ENCODE measurements around the gene DNAH11. TPM values are rescaled to one million over a fixed set of nuclear protein-coding genes. Genes with fewer than 3 reads are reported as not detected.

The DNAH11 gene, protein sequence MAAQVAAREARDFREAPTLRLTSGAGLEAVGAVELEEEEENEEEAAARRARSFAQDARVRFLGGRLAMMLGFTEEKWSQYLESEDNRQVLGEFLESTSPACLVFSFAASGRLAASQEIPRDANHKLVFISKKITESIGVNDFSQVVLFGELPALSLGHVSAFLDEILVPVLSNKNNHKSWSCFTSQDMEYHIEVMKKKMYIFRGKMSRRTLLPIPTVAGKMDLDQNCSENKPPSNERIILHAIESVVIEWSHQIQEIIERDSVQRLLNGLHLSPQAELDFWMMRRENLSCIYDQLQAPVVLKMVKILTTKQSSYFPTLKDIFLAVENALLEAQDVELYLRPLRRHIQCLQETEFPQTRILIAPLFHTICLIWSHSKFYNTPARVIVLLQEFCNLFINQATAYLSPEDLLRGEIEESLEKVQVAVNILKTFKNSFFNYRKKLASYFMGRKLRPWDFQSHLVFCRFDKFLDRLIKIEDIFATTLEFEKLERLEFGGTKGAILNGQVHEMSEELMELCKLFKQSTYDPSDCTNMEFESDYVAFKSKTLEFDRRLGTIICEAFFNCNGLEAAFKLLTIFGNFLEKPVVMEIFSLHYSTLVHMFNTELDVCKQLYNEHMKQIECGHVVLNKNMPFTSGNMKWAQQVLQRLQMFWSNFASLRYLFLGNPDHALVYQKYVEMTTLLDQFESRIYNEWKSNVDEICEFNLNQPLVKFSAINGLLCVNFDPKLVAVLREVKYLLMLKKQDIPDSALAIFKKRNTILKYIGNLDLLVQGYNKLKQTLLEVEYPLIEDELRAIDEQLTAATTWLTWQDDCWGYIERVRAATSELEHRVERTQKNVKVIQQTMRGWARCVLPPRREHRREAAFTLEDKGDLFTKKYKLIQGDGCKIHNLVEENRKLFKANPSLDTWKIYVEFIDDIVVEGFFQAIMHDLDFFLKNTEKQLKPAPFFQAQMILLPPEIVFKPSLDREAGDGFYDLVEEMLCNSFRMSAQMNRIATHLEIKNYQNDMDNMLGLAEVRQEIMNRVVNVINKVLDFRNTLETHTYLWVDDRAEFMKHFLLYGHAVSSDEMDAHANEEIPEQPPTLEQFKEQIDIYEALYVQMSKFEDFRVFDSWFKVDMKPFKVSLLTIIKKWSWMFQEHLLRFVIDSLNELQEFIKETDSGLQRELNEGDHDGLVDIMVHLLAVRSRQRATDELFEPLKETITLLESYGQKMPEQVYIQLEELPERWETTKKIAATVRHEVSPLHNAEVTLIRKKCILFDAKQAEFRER (N-terminal part only)
- polyA plus RNA-seq (2013, experiment 1 of 2): 1.2 TPM
- 2.8 TPM for polyA plus RNA-seq (2013, experiment 2 of 2)

DNA sequence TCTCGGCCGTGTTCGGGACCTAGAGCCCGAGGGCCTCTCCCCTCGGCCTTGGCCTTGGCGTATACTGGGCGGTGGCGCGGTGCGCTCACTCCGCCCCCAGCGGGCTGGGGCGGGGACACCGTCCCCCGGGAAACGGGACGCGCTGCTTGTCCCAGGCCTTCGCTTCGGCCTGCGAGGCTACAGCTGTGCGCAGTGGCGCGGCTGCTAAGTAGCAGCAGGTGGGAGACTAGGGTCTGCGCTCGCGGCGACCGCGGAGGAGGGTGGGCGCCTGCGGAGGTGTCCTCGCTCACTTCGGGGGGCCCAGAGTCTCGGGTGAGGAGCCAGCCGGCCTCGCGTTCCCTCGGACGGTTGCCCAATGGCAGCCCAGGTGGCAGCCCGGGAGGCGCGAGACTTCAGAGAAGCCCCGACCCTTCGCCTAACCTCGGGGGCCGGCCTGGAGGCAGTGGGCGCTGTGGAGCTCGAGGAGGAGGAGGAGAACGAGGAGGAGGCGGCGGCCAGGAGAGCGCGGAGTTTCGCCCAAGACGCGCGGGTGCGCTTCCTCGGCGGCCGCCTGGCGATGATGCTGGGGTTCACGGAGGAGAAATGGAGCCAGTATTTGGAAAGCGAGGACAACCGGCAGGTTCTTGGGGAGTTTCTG is at the start of gene DNAH11:
TSS of gene DNAH11 (plus strand) at position 149 of the 637 bp plus-strand sequence. CDS start at position 356, 207 bp downstream.
- under 1% methylated on average over 66 of the region's 66 CpGs for WGBS
- H3K4me1 ChIP-seq (ENCODE audit: insufficient read depth, low read length): peaks cover 39% of the 10 kb centered on the region

DNA sequence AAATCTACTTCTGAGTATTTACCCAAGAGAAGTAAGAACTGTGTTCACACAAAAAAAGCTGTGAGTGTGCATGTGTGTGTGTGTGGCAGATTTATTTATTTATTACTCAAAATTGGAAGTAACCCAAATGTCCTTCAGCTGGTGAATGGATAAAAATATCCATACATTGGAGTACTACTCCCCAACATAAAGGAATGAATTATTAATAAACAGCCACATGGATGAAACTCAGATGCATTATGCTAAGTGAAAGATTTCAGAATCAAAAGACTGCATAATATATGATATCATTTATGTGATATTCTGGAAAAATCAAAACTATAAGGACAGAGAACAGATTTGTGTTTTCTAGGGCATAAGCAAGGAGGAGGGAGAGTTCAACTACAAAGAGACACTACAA is 47.1 kb upstream of the DNAH11 start:
- H3K27ac ChIP-seq (ENCODE audit: low read depth, low read length): no peak overlapping the region
- H3K27me3 ChIP-seq (ENCODE audit: insufficient read depth, low read length): no peaks in the 10 kb centered on the region
- H3K36me3 ChIP-seq (ENCODE audit: insufficient read depth, low read length): peaks cover 50% of the 10 kb centered on the region
- H3K4me3 ChIP-seq (ENCODE audit: low read length): no peak overlapping the region
- peaks cover 44% of the 10 kb centered on the region for H3K9me3 ChIP-seq (ENCODE audit: insufficient read depth, low read depth, low read length)
- H3K9ac ChIP-seq (ENCODE audit: low read depth, low read length): no peak overlapping the region
- H3K4me1 ChIP-seq (ENCODE audit: insufficient read depth, low read length): no peaks in the 10 kb centered on the region

More for the DNA sequence above, at the start of gene DNAH11:
- H3K9ac ChIP-seq (ENCODE audit: low read depth, low read length): peak within 1 kb of the TSS; percentile 71
- H3K27ac ChIP-seq (ENCODE audit: low read depth, low read length): no peak within 1 kb of the TSS
- no peaks in the 10 kb centered on the region for H3K36me3 ChIP-seq (ENCODE audit: insufficient read depth, low read length)
- H3K4me3 ChIP-seq (ENCODE audit: low read length): peak within 1 kb of the TSS; percentile 72
- no peaks in the 10 kb centered on the region for H3K9me3 ChIP-seq (ENCODE audit: insufficient read depth, low read depth, low read length)
- H3K27me3 ChIP-seq (ENCODE audit: insufficient read depth, low read length): peaks cover 52% of the 10 kb centered on the region

DNA sequence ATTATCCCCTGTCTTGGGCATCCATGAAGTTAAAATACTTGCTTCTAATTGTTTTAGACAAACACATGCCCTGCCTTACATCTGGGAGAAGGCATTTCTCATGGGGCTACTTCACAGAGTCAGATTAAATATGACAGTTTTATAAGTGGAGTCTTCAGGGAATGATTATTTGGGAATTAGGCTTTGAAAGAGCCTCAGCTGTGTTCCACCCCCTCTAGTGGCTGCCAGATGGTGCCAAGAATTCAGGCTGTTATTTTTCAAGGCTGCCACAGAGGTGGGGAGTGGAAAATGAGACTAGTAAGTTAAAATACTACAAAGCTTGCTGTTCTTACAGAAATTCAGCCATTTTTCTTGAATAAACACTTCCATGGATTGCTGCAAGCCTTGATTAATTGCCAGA is 45.8 kb upstream of the DNAH11 start:
- Histone ChIP-seq H3K27me3 (ENCODE audit: insufficient read depth, low read length) (no peaks in the 10 kb centered on the region), H3K9ac (ENCODE audit: low read depth, low read length) (no peak overlapping the region), H3K36me3 (ENCODE audit: insufficient read depth, low read length) (peaks cover 37% of the 10 kb centered on the region), H3K9me3 (ENCODE audit: insufficient read depth, low read depth, low read length) (peaks cover 32% of the 10 kb centered on the region), H3K27ac (ENCODE audit: low read depth, low read length) (no peak overlapping the region), H3K4me3 (ENCODE audit: low read length) (no peak overlapping the region), H3K4me1 (ENCODE audit: insufficient read depth, low read length) (no peaks in the 10 kb centered on the region)

DNA sequence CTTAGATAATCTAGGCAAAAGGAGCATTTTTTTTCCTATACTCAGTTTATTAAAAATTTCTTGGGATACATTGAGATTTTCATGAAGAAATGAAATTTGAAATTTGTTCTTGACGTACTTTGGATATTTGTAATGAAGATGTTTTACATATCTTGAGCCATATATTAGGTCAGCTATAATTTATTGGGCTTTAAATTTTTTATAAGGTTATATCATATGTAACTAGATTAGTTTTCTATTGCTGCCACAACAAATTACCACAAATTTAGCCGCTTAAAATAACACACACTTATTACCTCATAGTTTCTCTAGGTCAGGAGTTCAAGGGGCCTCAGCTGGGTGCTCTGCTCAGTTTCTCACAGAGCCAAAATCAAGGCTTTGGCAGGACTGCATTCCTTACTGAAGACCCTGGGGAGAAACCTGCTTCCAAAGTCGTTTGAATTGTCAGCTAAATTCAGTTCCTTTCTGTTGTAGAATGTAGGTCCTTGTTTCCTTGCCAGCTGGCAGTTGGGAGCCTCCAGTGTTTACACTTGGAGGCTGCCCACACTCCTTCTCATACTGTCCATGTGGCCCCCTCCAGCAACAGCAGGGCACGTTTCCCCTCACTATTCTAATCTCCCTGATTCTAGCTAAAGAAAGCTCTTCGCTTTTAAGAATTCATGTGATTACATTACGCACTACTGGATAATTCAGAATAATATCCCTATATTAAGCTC is 42.6 kb upstream of the DNAH11 start:
- WGBS: 86% methylated on average over 6 of the region's 6 CpGs
- Histone ChIP-seq H3K9ac (ENCODE audit: low read depth, low read length) (no peak overlapping the region), H3K36me3 (ENCODE audit: insufficient read depth, low read length) (peaks cover 23% of the 10 kb centered on the region; the same call in 1 of the 2 replicates), H3K9me3 (ENCODE audit: insufficient read depth, low read depth, low read length) (peaks cover 6% of the 10 kb centered on the region), H3K27me3 (ENCODE audit: insufficient read depth, low read length) (no peaks in the 10 kb centered on the region), H3K27ac (ENCODE audit: low read depth, low read length) (no peak overlapping the region), H3K4me1 (ENCODE audit: insufficient read depth, low read length) (no peaks in the 10 kb centered on the region), H3K4me3 (ENCODE audit: low read length) (no peak overlapping the region)

DNA sequence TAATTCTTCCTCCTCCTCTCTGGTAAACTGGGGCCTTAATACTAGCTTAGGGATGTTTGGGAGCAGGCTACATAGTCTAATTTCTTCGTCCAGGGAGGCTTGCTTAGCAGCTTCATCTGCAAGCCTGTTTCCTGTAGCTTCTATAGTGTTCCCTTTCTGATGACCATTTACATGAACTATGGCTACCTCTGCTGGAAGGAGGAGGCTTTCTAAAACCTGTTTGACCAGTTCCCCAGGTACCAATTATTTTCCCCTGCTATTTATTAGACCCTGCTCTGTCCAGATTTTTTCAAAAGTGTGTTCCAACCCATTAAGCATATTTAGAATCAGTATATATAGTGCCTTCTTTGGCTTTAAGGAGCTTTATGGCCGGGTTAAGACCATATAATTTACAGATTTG is 38.8 kb upstream of the DNAH11 start:
- Histone ChIP-seq H3K9ac (ENCODE audit: low read depth, low read length) (no peak overlapping the region), H3K27ac (ENCODE audit: low read depth, low read length) (no peak overlapping the region), H3K27me3 (ENCODE audit: insufficient read depth, low read length) (no peaks in the 10 kb centered on the region), H3K9me3 (ENCODE audit: insufficient read depth, low read depth, low read length) (0 out of 2 replicates have a peak, but pooled peaks cover 4% of the 10 kb centered on the region), H3K36me3 (ENCODE audit: insufficient read depth, low read length) (peaks cover 15% of the 10 kb centered on the region; the same call in 1 of the 2 replicates), H3K4me1 (ENCODE audit: insufficient read depth, low read length) (no peaks in the 10 kb centered on the region), H3K4me3 (ENCODE audit: low read length) (no peak overlapping the region)
- 92% methylated on average over 2 of the region's 2 CpGs for WGBS

DNA sequence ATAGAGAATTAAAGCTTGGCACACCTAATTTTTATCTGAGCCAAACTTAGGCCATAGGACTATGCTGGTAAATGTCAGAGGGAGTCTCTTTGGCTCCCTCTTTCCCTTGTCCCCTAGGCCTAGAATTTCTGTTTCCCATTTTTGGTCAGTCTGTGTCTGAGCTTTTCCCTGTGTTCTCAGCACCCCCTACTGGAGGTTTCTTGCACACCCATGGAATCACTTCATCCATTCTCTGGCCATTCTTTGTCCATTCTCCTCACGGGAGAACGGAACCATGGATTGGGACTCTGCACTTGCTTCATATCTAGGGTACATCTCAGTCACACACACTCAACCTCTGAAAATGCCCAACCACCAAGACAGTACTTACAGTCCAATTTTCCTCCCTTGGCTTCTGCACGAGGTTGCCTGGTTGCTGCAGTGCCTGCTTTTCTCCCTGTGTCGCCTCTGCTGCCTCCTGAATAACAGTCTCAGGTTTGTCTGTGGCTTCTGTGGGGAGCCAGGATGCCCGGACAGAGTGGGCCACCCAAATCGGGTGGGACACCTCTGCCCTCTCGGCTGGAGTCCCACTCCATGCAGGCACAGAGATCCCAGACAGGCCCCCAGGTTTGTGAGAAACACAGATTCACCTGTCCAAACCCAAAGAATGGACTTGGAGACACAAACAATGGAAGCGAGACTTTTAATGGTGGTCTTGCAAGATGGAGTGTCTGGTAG is 35.1 kb upstream of the DNAH11 start:
- H3K9me3 ChIP-seq (ENCODE audit: insufficient read depth, low read depth, low read length): 0 out of 2 replicates have a peak, but pooled peaks cover 4% of the 10 kb centered on the region
- WGBS: 89% methylated on average over 8 of the region's 8 CpGs
- H3K36me3 ChIP-seq (ENCODE audit: insufficient read depth, low read length): peaks cover 30% of the 10 kb centered on the region
- H3K27me3 ChIP-seq (ENCODE audit: insufficient read depth, low read length): no peaks in the 10 kb centered on the region
- no peak overlapping the region for H3K4me3 ChIP-seq (ENCODE audit: low read length)
- no peak overlapping the region for H3K9ac ChIP-seq (ENCODE audit: low read depth, low read length)
- no peak overlapping the region for H3K27ac ChIP-seq (ENCODE audit: low read depth, low read length)
- no peaks in the 10 kb centered on the region for H3K4me1 ChIP-seq (ENCODE audit: insufficient read depth, low read length)

DNA sequence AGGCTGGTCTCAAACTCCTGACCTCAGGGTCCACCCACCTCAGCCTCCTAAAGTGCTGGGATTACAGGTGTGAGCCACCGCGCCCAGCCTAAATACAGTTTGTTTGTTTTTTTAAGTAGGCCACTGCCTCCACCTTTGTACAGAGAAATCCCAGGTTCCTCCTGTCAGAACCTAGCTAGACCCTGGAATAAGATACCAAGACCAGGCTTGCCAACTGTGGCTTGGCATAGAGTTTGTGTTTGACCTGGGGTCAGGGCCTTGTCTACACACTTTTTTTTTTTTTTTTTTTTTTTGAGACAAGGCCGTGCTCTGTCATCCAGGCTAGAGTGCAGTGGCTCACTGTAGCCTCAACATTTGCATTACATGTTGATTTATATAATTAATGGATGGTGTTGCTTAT is 34.3 kb upstream of the DNAH11 start:
- WGBS: 100% methylated on average over 3 of the region's 3 CpGs
- Histone ChIP-seq H3K4me3 (ENCODE audit: low read length) (no peak overlapping the region), H3K9me3 (ENCODE audit: insufficient read depth, low read depth, low read length) (0 out of 2 replicates have a peak, but pooled peaks cover 4% of the 10 kb centered on the region)

DNA sequence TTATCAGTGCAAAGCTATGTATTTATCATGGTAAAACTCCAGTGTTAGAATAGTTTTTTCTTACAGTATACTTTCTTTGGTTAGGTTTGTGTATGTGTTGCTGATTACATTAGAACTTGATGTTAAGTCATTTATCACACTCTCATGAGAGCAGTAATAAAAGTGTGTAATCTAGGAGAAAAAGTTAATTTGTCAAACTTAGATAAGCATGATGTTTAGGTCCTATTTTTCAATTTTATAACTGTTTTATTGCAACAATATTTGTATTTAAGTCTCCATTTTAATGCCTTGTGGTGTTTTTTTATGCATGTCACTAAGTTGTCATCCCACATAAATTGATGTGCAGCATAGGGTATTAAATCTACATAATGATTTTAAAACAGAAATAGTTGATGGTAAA is 28.8 kb upstream of the DNAH11 start:
- H3K36me3 ChIP-seq (ENCODE audit: insufficient read depth, low read length): peaks cover 23% of the 10 kb centered on the region
- no peak overlapping the region for H3K4me3 ChIP-seq (ENCODE audit: low read length)
- H3K4me1 ChIP-seq (ENCODE audit: insufficient read depth, low read length): no peaks in the 10 kb centered on the region
- H3K9me3 ChIP-seq (ENCODE audit: insufficient read depth, low read depth, low read length): no peaks in the 10 kb centered on the region
- H3K27ac ChIP-seq (ENCODE audit: low read depth, low read length): no peak overlapping the region
- H3K9ac ChIP-seq (ENCODE audit: low read depth, low read length): no peak overlapping the region
- no peaks in the 10 kb centered on the region for H3K27me3 ChIP-seq (ENCODE audit: insufficient read depth, low read length)

More for the DNA sequence above, 34.3 kb upstream of the DNAH11 start:
- H3K4me1 ChIP-seq (ENCODE audit: insufficient read depth, low read length): no peaks in the 10 kb centered on the region
- no peak overlapping the region for H3K27ac ChIP-seq (ENCODE audit: low read depth, low read length)
- H3K36me3 ChIP-seq (ENCODE audit: insufficient read depth, low read length): peaks cover 30% of the 10 kb centered on the region
- H3K9ac ChIP-seq (ENCODE audit: low read depth, low read length): no peak overlapping the region
- H3K27me3 ChIP-seq (ENCODE audit: insufficient read depth, low read length): no peaks in the 10 kb centered on the region

DNA sequence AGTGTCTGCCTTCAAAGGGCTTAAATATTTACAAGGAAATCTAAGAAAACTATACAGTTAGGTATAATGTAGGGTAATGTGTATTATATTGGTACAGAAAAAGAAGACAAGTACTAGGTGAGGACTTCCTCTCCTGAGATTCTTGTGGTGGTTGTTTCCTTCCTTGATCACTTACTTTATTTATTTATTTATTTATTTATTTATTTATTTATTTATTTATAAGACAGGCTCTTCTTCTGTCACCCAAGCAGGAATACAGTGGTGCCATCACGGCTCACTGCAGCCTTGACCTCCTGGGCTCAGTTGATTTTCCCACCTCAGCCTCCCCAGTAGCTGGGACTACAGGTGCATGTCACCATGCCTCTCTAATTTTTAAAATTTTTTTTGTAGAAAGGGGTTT is 18.2 kb upstream of the DNAH11 start:
- Histone ChIP-seq H3K27ac (ENCODE audit: low read depth, low read length) (no peak overlapping the region), H3K9me3 (ENCODE audit: insufficient read depth, low read depth, low read length) (peaks cover 12% of the 10 kb centered on the region)
- WGBS: 93% methylated on average over 1 of the region's 1 CpG

More for the DNA sequence above, 18.2 kb upstream of the DNAH11 start:
- H3K4me3 ChIP-seq (ENCODE audit: low read length): no peak overlapping the region
- no peaks in the 10 kb centered on the region for H3K36me3 ChIP-seq (ENCODE audit: insufficient read depth, low read length)
- H3K9ac ChIP-seq (ENCODE audit: low read depth, low read length): no peak overlapping the region
- no peaks in the 10 kb centered on the region for H3K27me3 ChIP-seq (ENCODE audit: insufficient read depth, low read length)
- no peaks in the 10 kb centered on the region for H3K4me1 ChIP-seq (ENCODE audit: insufficient read depth, low read length)
